ENCODE results near the gene CCDC137.

CCDC137 gene

GRCh38 chr17:81701288-81702071 is 34.9 kb downstream of the CCDC137 start (continued):
- TF ChIP-seq ZNF2 (tag by site-specific recombination; IDR thresholded peaks at IDR 0.05), result 0 out of 2 replicates have a peak, but pooled peaks have one; percentile 10
- no peak for TF ChIP-seq ZNF639 (tag by site-specific recombination; IDR thresholded peaks at IDR 0.05)
- no peak for TF ChIP-seq REST (tag by site-specific recombination; IDR thresholded peaks at IDR 0.05)
- no peak for TF ChIP-seq ZNF76 (tag by site-specific recombination; IDR thresholded peaks at IDR 0.05; ENCODE audit: borderline replicate concordance, low read depth)
- no peak for TF ChIP-seq ZNF302 (tag by site-specific recombination; IDR thresholded peaks at IDR 0.05; ENCODE audit: low read depth)
- no peak for TF ChIP-seq ZNF24 (tag by site-specific recombination; IDR thresholded peaks at IDR 0.05)
- no peak for TF ChIP-seq ZNF175 (tag by site-specific recombination; IDR thresholded peaks at IDR 0.05)
- TF ChIP-seq SP7 (tag by site-specific recombination; IDR thresholded peaks at IDR 0.05), result no peak; the same call in 1 of the 2 replicates
- TF ChIP-seq ZNF211 (tag by site-specific recombination; IDR thresholded peaks at IDR 0.05; ENCODE audit: low read depth), result no peak
- TF ChIP-seq ELK4 (IDR thresholded peaks at IDR 0.05; ENCODE audit: borderline replicate concordance, low read depth, low read length), result no peak
- TF ChIP-seq ZNF148 (tag by site-specific recombination; IDR thresholded peaks at IDR 0.05; ENCODE audit: borderline replicate concordance), result no peak
- TF ChIP-seq ZNF16 (tag by site-specific recombination; IDR thresholded peaks at IDR 0.05; ENCODE audit: low read depth), result no peak
- no peak for TF ChIP-seq ZNF10 (tag by site-specific recombination; IDR thresholded peaks at IDR 0.05)
- no peak for TF ChIP-seq ZNF398 (tag by site-specific recombination; IDR thresholded peaks at IDR 0.05)
- TF ChIP-seq ZNF501 (tag by site-specific recombination; IDR thresholded peaks at IDR 0.05), result no peak
- no peak for TF ChIP-seq ZNF544 (tag by site-specific recombination; IDR thresholded peaks at IDR 0.05)
- TF ChIP-seq ZFP37 (tag by site-specific recombination; IDR thresholded peaks at IDR 0.05), result 0 out of 2 replicates have a peak, but pooled peaks have one; percentile 35
- TF ChIP-seq ZNF596 (tag by site-specific recombination; IDR thresholded peaks at IDR 0.05), result no peak
- TF ChIP-seq ZNF707 (tag by site-specific recombination; IDR thresholded peaks at IDR 0.05), result no peak
- TF ChIP-seq ZNF585B (tag by site-specific recombination; IDR thresholded peaks at IDR 0.05), result no peak
- no peak for TF ChIP-seq ZNF214 (tag by site-specific recombination; IDR thresholded peaks at IDR 0.05; ENCODE audit: borderline replicate concordance)
- TF ChIP-seq ZNF629 (tag by site-specific recombination; IDR thresholded peaks at IDR 0.05), result no peak
- peak; percentile 93 for TF ChIP-seq GLIS2 (tag by site-specific recombination; IDR thresholded peaks at IDR 0.05)
- no peak for TF ChIP-seq AEBP2 (tag by site-specific recombination; IDR thresholded peaks at IDR 0.05; ENCODE audit: borderline replicate concordance)
- no peak for TF ChIP-seq ZNF426 (tag by site-specific recombination; IDR thresholded peaks at IDR 0.05)
- TF ChIP-seq REPIN1 (tag by site-specific recombination; IDR thresholded peaks at IDR 0.05; ENCODE audit: low read depth), result no peak
- no peak for TF ChIP-seq KLF7 (tag by site-specific recombination; IDR thresholded peaks at IDR 0.05; ENCODE audit: borderline replicate concordance)
- no peak for TF ChIP-seq ZNF670 (tag by site-specific recombination; IDR thresholded peaks at IDR 0.05; ENCODE audit: low read depth)

All from HEK293 (cell line).